Measurements from ENCODE around the gene ITM2B.

GRCh38 chr13:48242677-48243076 lies 9.7 kb downstream of the ITM2B start:
- TF ChIP-seq CTCF (IDR thresholded peaks at IDR 0.05; ENCODE audit: low read depth, low read length) (no peak), POLR2A (IDR thresholded peaks at IDR 0.05; ENCODE audit: extremely low read depth, insufficient read length) (no peak), MAX (IDR thresholded peaks at IDR 0.05; ENCODE audit: low read depth, low read length) (no peak), MYC (IDR thresholded peaks at IDR 0.05; ENCODE audit: low read depth, low read length) (no peak)

Data from NB4 (cell line).